ENCODE data around the gene UGDH. TPM values are rescaled to one million over a fixed set of nuclear protein-coding genes. Genes with fewer than 3 reads are reported as not detected.
A peak's percentile ranks its signal among the peaks of the same experiment; 100 is the strongest.

The UGDH gene
- total and polyA plus RNA-seq, 2 of the 13 experiments (the other 11 are each of a cell fraction or from before 2014, with no cell fraction given), result 99.0 to 384 TPM

DNA sequence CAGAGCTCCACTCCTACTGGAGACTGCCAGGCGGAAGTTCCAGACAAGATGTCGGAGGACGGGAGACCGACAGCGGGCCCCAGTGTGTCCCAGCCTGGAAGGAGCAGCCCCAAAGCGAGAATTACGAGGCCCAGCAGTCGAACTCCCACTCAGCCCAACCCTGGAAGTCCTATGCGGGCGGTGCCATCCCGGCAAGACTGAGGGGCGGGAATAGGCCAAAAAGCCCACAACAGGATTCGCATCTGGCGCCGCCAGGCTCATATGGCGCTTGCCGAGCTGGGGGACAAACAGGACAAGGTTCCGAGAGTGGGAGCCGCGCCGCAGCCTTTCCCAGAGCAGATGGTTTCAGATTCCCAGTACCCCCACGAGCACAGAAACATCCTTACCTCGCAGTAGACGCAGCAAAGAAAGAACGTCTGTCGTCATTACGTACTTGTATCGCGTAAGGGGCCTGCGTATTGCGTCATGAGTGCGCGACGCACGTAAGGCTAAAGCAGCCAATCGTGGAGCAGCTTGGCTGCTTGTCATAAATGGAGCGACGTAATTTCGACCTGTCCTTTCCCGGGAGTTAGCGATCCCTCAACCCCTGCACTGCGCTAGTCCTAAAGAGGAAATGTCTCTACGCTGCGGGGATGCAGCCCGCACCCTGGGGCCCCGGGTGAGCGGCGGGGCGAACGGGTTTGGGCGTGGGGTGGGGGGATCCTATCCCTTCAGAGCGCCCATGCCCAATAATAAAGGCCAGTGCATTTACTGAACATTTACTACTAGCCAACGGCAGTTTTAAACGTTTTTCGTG, 68.5 kb downstream of the UGDH start, which contains the start of the genes LIAS and RPL9 (continued):
- TF ChIP-seq, protein P1, sequence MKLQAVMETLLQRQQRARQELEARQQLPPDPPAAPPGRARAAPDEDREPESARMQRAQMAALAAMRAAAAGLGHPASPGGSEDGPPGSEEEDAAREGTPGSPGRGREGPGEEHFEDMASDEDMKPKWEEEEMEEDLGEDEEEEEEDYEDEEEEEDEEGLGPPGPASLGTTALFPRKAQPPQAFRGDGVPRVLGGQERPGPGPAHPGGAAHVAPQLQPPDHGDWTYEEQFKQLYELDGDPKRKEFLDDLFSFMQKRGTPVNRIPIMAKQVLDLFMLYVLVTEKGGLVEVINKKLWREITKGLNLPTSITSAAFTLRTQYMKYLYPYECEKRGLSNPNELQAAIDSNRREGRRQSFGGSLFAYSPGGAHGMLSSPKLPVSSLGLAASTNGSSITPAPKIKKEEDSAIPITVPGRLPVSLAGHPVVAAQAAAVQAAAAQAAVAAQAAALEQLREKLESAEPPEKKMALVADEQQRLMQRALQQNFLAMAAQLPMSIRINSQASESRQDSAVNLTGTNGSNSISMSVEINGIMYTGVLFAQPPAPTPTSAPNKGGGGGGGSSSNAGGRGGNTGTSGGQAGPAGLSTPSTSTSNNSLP (IDR thresholded peaks at IDR 0.05; ENCODE audit: low read depth, low read length), result peak; percentile 46; the same call in 1 of the 2 replicates
- TF ChIP-seq, protein P2, sequence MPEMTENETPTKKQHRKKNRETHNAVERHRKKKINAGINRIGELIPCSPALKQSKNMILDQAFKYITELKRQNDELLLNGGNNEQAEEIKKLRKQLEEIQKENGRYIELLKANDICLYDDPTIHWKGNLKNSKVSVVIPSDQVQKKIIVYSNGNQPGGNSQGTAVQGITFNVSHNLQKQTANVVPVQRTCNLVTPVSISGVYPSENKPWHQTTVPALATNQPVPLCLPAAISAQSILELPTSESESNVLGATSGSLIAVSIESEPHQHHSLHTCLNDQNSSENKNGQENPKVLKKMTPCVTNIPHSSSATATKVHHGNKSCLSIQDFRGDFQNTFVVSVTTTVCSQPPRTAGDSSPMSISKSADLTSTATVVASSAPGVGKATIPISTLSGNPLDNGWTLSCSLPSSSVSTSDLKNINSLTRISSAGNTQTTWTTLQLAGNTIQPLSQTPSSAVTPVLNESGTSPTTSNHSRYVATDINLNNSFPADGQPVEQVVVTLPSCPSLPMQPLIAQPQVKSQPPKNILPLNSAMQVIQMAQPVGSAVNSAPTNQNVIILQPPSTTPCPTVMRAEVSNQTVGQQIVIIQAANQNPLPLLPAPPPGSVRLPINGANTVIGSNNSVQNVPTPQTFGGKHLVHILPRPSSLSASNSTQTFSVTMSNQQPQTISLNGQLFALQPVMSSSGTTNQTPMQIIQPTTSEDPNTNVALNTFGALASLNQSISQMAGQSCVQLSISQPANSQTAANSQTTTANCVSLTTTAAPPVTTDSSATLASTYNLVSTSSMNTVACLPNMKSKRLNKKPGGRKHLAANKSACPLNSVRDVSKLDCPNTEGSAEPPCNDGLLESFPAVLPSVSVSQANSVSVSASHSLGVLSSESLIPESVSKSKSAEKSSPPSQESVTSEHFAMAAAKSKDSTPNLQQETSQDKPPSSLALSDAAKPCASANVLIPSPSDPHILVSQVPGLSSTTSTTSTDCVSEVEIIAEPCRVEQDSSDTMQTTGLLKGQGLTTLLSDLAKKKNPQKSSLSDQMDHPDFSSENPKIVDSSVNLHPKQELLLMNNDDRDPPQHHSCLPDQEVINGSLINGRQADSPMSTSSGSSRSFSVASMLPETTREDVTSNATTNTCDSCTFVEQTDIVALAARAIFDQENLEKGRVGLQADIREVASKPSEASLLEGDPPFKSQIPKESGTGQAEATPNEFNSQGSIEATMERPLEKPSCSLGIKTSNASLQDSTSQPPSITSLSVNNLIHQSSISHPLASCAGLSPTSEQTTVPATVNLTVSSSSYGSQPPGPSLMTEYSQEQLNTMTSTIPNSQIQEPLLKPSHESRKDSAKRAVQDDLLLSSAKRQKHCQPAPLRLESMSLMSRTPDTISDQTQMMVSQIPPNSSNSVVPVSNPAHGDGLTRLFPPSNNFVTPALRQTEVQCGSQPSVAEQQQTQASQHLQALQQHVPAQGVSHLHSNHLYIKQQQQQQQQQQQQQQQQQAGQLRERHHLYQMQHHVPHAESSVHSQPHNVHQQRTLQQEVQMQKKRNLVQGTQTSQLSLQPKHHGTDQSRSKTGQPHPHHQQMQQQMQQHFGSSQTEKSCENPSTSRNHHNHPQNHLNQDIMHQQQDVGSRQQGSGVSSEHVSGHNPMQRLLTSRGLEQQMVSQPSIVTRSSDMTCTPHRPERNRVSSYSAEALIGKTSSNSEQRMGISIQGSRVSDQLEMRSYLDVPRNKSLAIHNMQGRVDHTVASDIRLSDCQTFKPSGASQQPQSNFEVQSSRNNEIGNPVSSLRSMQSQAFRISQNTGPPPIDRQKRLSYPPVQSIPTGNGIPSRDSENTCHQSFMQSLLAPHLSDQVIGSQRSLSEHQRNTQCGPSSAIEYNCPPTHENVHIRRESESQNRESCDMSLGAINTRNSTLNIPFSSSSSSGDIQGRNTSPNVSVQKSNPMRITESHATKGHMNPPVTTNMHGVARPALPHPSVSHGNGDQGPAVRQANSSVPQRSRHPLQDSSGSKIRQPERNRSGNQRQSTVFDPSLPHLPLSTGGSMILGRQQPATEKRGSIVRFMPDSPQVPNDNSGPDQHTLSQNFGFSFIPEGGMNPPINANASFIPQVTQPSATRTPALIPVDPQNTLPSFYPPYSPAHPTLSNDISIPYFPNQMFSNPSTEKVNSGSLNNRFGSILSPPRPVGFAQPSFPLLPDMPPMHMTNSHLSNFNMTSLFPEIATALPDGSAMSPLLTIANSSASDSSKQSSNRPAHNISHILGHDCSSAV (CRISPR knock-in tag; IDR thresholded peaks at IDR 0.05; ENCODE audit: borderline replicate concordance), result no peak
- TF ChIP-seq ZNF441 (CRISPR knock-in tag; IDR thresholded peaks at IDR 0.05; ENCODE audit: borderline replicate concordance), result peak; percentile 19; the same call in 1 of the 2 replicates
- TF ChIP-seq SP2 (CRISPR knock-in tag; IDR thresholded peaks at IDR 0.05), result no peak; the same call in 1 of the 2 replicates
- no peak; the same call in 1 of the 2 replicates for TF ChIP-seq ARHGAP35 (CRISPR knock-in tag; IDR thresholded peaks at IDR 0.05; ENCODE audit: borderline replicate concordance)
- 0 out of 2 replicates have a peak, but pooled peaks have one; percentile 15 for TF ChIP-seq ZSCAN30 (CRISPR knock-in tag; IDR thresholded peaks at IDR 0.05)
- TF ChIP-seq, protein P3, sequence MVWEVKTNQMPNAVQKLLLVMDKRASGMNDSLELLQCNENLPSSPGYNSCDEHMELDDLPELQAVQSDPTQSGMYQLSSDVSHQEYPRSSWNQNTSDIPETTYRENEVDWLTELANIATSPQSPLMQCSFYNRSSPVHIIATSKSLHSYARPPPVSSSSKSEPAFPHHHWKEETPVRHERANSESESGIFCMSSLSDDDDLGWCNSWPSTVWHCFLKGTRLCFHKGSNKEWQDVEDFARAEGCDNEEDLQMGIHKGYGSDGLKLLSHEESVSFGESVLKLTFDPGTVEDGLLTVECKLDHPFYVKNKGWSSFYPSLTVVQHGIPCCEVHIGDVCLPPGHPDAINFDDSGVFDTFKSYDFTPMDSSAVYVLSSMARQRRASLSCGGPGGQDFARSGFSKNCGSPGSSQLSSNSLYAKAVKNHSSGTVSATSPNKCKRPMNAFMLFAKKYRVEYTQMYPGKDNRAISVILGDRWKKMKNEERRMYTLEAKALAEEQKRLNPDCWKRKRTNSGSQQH (CRISPR knock-in tag; IDR thresholded peaks at IDR 0.05; ENCODE audit: low read depth), result no peak
- TF ChIP-seq DR1 (CRISPR knock-in tag; IDR thresholded peaks at IDR 0.05), result peak; percentile 99
- TF ChIP-seq, protein P4, sequence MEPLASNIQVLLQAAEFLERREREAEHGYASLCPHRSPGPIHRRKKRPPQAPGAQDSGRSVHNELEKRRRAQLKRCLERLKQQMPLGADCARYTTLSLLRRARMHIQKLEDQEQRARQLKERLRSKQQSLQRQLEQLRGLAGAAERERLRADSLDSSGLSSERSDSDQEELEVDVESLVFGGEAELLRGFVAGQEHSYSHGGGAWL (CRISPR knock-in tag; IDR thresholded peaks at IDR 0.05), result peak; percentile 82; the same call in 1 of the 2 replicates
- no peak for TF ChIP-seq ZNF3 (CRISPR knock-in tag; IDR thresholded peaks at IDR 0.05)
- no peak for TF ChIP-seq NCOA5 (CRISPR knock-in tag; IDR thresholded peaks at IDR 0.05)
- TF ChIP-seq, protein P5, sequence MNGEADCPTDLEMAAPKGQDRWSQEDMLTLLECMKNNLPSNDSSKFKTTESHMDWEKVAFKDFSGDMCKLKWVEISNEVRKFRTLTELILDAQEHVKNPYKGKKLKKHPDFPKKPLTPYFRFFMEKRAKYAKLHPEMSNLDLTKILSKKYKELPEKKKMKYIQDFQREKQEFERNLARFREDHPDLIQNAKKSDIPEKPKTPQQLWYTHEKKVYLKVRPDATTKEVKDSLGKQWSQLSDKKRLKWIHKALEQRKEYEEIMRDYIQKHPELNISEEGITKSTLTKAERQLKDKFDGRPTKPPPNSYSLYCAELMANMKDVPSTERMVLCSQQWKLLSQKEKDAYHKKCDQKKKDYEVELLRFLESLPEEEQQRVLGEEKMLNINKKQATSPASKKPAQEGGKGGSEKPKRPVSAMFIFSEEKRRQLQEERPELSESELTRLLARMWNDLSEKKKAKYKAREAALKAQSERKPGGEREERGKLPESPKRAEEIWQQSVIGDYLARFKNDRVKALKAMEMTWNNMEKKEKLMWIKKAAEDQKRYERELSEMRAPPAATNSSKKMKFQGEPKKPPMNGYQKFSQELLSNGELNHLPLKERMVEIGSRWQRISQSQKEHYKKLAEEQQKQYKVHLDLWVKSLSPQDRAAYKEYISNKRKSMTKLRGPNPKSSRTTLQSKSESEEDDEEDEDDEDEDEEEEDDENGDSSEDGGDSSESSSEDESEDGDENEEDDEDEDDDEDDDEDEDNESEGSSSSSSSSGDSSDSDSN (CRISPR knock-in tag; IDR thresholded peaks at IDR 0.05), result peak; percentile 65
- TF ChIP-seq IKZF4 (CRISPR knock-in tag; IDR thresholded peaks at IDR 0.05; ENCODE audit: borderline replicate concordance, low read depth, not compliant biosample characterization), result peak; percentile 17
